Suprapubic skin (tissue), 4 donors: Measurements from ENCODE around the gene DNAH10. TPM values are rescaled to one million over a fixed set of nuclear protein-coding genes. Genes with fewer than 3 reads are reported as not detected.

Experiments used
- DNase-seq, 2 donors: peaks; one replicate each; pipeline ENCODE4 v3.0.0-alpha.2; 2019; ENCODE audit warnings: low spot score in 2 of 2
- H3K27ac ChIP-seq: fragments of 200-600 bp; sonication (generic); one replicate; pipeline ENCODE4 v1.5.1; 2019
- H3K27me3 ChIP-seq: fragments of 200-600 bp; sonication (generic); one replicate; pipeline ENCODE4 v1.5.1; 2019
- H3K36me3 ChIP-seq: fragments of 200-600 bp; sonication (generic); one replicate; pipeline ENCODE4 v1.5.1; 2019
- H3K4me1 ChIP-seq: fragments of 200-600 bp; sonication (generic); one replicate; pipeline ENCODE4 v1.5.1; 2019
- H3K4me3 ChIP-seq: fragments of 200-600 bp; sonication (generic); one replicate; pipeline ENCODE4 v1.5.1; 2019; ENCODE audit warnings: mild to moderate bottlenecking
- H3K9me3 ChIP-seq: fragments of 200-600 bp; sonication (generic); one replicate; pipeline ENCODE4 v1.5.1; 2019
- EP300 ChIP-seq: sonication (generic); formaldehyde crosslinking; IDR thresholded peaks from one replicate; pipeline ENCODE4 v1.6.1; 2017; ENCODE audit warnings: antibody characterized with exemption
- POLR2A ChIP-seq, 2 donors: fragments of 450-650 bp; IDR thresholded peaks; one replicate each; pipeline ENCODE4 v1.6.1; 2017; ENCODE audit warnings: antibody characterized with exemption in 2 of 2, mild to moderate bottlenecking in 2 of 2, moderate library complexity in 2 of 2
- POLR2AphosphoS5 ChIP-seq, 3 donors: sonication (generic); formaldehyde crosslinking; IDR thresholded peaks; one replicate each; pipeline ENCODE4 v1.6.1; 2017; ENCODE audit warnings: antibody characterized with exemption in 3 of 3
- WGBS: methylation state at CpG from one replicate; pipeline ENCODE4 v1.1.5; 2018; 5-methylcytosine and 5-hydroxymethylcytosine counted together
- total RNA-seq, 4 donors: library from RNA; depleted of rRNA; stranded (reverse); fragments of >200 nt; gene quantifications; one replicate each; pipeline ENCODE4 v1.1.0, GENCODE V29; 2016
- TF ChIP-seq, protein P1 (sequence below), 2 donors: fragments of 200-600 bp in 1 of 2; fragments of 450-650 bp in 1 of 2; sonication (generic) in 1 of 2; IDR thresholded peaks; one replicate each; pipeline ENCODE4 v1.5.1; 2016 to 2019; ENCODE audit warnings: antibody characterized with exemption in 2 of 2, mild to moderate bottlenecking in 1 of 2, moderate library complexity in 1 of 2

The DNAH10 gene
- total RNA-seq, 4 donors from 2014 or later, result 0.13 to 1.2 (median 0.19) TPM; not detected in 1

DNA sequence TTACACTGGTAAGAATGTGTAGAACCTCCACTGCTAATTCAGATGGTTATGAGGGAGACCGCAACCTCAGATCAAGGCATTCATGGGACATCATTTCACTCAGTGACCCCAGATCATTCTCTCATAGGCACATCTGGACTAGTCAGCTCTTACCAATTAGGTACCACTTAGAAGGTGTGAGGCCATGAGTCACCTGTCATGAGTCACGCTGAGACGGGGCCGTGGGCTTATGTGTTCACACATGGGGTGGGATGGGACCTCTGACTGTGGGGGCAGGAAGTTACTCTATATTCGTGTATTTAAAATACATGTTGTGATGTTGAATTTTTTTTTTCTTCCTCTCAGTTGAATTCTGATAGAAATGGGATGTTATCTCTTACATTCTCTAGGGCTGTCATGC lies 154.6 kb downstream of the DNAH10 start:
- no peak for DNase-seq
- WGBS, result 67% methylated on average over 5 of the region's 5 CpGs
- no peak overlapping the region for H3K4me3 ChIP-seq
- no peak overlapping the region for H3K27ac ChIP-seq
- H3K9me3 ChIP-seq, result no peaks in the 10 kb centered on the region
- no peak for TF ChIP-seq POLR2A (IDR thresholded peaks at IDR 0.05)
- TF ChIP-seq, protein P1, sequence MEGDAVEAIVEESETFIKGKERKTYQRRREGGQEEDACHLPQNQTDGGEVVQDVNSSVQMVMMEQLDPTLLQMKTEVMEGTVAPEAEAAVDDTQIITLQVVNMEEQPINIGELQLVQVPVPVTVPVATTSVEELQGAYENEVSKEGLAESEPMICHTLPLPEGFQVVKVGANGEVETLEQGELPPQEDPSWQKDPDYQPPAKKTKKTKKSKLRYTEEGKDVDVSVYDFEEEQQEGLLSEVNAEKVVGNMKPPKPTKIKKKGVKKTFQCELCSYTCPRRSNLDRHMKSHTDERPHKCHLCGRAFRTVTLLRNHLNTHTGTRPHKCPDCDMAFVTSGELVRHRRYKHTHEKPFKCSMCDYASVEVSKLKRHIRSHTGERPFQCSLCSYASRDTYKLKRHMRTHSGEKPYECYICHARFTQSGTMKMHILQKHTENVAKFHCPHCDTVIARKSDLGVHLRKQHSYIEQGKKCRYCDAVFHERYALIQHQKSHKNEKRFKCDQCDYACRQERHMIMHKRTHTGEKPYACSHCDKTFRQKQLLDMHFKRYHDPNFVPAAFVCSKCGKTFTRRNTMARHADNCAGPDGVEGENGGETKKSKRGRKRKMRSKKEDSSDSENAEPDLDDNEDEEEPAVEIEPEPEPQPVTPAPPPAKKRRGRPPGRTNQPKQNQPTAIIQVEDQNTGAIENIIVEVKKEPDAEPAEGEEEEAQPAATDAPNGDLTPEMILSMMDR (IDR thresholded peaks at IDR 0.05), result no peak
- TF ChIP-seq POLR2AphosphoS5 (IDR thresholded peaks at IDR 0.05), result no peak
- no peak for TF ChIP-seq EP300
- no peaks in the 10 kb centered on the region for H3K4me1 ChIP-seq
- peaks cover 15% of the 10 kb centered on the region for H3K27me3 ChIP-seq
- no peaks in the 10 kb centered on the region for H3K36me3 ChIP-seq

DNA sequence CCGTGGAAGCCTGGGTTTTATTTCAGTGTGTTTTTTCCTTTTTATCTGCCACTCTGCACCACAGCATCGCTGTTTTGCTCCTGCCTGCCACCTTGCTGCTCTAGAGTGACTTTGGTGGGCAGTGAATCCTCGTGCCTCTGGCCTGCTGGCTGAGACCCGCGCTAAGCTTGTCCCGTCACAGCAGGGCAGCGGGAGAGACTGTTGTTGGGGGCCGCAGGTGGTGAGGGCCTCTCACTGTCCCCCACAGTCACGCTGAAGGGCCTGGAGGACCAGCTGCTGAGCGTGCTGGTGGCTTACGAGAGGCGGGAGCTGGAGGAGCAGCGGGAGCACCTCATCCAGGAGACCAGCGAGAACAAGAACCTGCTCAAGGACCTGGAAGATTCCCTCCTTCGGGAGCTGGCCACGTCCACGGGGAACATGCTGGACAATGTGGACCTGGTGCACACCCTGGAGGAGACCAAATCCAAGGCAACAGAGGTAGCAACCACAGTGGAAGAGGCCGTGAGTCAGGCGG lies 155.3 kb downstream of the DNAH10 start:
- Histone ChIP-seq H3K4me3 (no peak overlapping the region), H3K36me3 (no peaks in the 10 kb centered on the region), H3K9me3 (no peaks in the 10 kb centered on the region), H3K27me3 (peaks cover 15% of the 10 kb centered on the region), H3K4me1 (no peaks in the 10 kb centered on the region), H3K27ac (no peak overlapping the region)
- DNase-seq, result no peak
- WGBS, result 87% methylated on average over 18 of the region's 19 CpGs
- no peak for TF ChIP-seq POLR2AphosphoS5 (IDR thresholded peaks at IDR 0.05)
- TF ChIP-seq, protein P1 (IDR thresholded peaks at IDR 0.05), result no peak
- no peak for TF ChIP-seq POLR2A (IDR thresholded peaks at IDR 0.05)
- TF ChIP-seq EP300, result no peak

DNA sequence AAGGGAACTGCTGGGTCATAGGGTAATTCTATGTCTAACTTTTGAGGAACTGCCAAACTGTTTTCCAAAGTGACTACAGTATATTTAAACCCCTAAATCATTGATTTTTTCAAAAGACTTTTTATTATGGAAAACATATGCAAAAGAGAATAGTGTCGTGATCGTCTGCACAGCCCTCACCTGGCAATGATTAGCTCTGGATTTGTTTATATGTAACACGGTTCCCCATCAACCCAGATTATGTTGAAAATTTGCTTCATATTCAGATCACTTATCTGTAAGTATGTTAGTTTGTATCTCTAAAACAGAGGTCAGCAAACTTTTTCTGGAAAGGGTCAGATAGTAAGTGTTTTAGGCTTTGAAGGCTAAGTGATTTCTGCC lies 157.9 kb downstream of the DNAH10 start:
- TF ChIP-seq, protein P1 (IDR thresholded peaks at IDR 0.05), result no peak
- no peak for TF ChIP-seq POLR2A (IDR thresholded peaks at IDR 0.05)
- TF ChIP-seq EP300, result no peak
- no peak for TF ChIP-seq POLR2AphosphoS5 (IDR thresholded peaks at IDR 0.05)
- H3K27me3 ChIP-seq, result peaks cover 6% of the 10 kb centered on the region
- H3K4me3 ChIP-seq, result no peak overlapping the region
- no peaks in the 10 kb centered on the region for H3K36me3 ChIP-seq
- H3K9me3 ChIP-seq, result no peaks in the 10 kb centered on the region
- H3K4me1 ChIP-seq, result no peaks in the 10 kb centered on the region
- DNase-seq, result no peak
- 51% methylated on average over 3 of the region's 3 CpGs for WGBS
- H3K27ac ChIP-seq, result no peak overlapping the region

DNA sequence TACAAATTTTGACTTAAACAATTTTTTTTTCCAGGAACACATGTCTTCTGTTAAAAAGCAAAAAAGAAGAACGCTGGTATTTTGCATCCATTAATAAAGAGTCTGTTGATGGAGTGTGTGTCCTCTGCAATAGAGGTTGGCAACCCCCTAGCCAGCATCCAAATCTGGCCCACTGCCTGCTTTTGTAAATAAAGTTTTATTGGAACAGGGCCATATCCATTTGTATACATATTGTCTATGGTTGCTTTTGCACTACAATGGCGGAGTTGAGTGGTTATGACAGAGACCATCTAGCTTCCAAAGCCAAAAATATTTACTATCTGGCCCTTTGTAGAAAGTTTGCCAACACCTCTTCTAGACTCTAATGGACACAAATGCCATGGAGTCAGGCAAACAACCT lies 160.9 kb downstream of the DNAH10 start:
- H3K9me3 ChIP-seq, result no peaks in the 10 kb centered on the region
- no peak for TF ChIP-seq POLR2AphosphoS5 (IDR thresholded peaks at IDR 0.05)
- no peak for TF ChIP-seq POLR2A (IDR thresholded peaks at IDR 0.05)
- TF ChIP-seq, protein P1 (IDR thresholded peaks at IDR 0.05), result no peak
- TF ChIP-seq EP300, result no peak
- peaks cover 5% of the 10 kb centered on the region for H3K27me3 ChIP-seq
- no peak overlapping the region for H3K4me3 ChIP-seq
- H3K27ac ChIP-seq, result no peak overlapping the region
- H3K36me3 ChIP-seq, result no peaks in the 10 kb centered on the region
- 77% methylated on average over 2 of the region's 2 CpGs for WGBS
- no peak for DNase-seq
- no peaks in the 10 kb centered on the region for H3K4me1 ChIP-seq

DNA sequence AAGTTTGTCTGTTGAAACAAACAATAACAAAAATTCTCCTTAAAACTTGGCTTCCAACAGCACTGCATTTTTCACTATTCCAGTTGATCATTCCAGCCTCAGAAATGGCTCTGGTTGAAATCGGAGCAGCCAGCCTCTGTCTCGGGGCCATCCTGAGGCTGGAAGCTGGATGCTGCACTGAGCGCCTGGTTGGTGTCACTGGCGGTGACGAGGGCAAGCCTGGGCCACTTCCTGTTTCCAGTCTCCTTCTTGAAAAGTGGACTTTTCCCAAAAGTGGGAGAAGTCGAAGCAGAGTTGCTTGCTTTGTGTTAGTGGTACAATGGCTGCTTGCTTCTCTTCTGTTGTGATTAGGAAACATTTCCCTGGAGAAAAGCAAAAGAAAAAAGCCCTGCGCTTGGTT lies 161.8 kb downstream of the DNAH10 start:
- no peaks in the 10 kb centered on the region for H3K4me1 ChIP-seq
- DNase-seq, result no peak
- H3K4me3 ChIP-seq, result no peak overlapping the region
- TF ChIP-seq EP300 (no peak), POLR2A (IDR thresholded peaks at IDR 0.05) (no peak), POLR2AphosphoS5 (IDR thresholded peaks at IDR 0.05) (no peak)
- TF ChIP-seq, protein P1 (IDR thresholded peaks at IDR 0.05), result no peak
- H3K36me3 ChIP-seq, result no peaks in the 10 kb centered on the region
- H3K9me3 ChIP-seq, result no peaks in the 10 kb centered on the region
- H3K27me3 ChIP-seq, result no peaks in the 10 kb centered on the region
- no peak overlapping the region for H3K27ac ChIP-seq
- WGBS, result 80% methylated on average over 7 of the region's 7 CpGs
